Nucleus accumbens (tissue), 56 donors: ENCODE measurements around the gene CEP170B.

Source experiments
- DNase-seq, 56 donors: peaks; one replicate each; lab custom pipeline; 2025; lab: John Stamatoyannopoulos, UW

Gene CEP170B

DNA sequence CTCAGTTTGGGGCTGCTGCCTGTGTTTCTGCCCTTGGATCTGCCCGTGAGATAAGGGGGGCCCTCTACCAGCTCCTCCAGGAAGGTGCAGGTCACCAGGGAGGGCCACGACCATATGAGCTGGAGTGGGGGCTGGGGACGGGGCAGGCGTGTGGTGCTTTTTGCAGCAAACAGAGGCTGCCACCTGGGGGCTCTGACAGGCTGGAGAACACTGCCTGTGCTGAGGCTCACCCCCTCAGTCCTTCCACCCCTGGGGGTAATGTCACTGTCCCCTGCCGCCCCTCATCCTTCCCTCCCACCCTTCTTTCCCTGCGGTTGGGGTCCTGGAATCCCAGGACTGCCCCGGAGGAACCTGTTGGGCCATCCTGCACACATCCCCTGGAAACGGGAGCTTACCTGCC, 62.8 kb downstream of the CEP170B start:
- DNase-seq, result no peak

DNA sequence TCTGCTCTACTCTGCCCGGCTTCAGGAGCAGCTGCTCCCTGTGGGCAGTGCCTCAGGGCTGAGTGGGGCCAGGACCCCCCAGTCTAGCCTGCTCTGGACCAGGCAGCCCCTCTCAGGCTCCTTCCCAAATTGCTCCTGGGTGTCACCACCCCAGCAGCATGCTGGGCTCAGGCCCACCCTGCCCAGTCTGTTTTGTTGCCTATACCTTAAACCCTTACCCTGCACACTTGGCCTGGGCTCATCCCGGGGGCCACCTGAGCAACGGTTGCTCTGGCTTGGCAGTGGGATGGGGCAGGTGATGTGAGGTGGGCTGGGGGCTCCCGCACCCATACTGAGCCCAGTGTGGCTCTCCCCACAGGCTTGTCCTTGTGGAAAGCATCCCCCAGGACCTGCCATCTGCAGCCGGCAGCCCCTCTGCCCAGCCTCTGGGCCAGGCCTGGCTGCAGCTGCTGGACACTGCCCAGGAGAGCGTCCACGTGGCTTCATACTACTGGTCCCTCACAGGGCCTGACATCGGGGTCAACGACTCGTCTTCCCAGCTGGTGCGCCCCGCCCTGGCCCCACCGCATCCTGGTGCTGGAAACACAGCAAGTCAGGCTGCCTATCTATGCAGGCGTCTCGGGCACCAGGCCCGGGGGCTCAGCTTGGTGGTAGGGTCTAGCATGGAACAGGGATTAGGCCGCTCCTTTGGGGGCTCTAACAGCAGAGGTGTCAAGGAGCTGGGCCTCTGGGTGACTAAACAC, 63.5 kb downstream of the CEP170B start:
- no peak for DNase-seq

- DNase-seq, result no peak
Measured at GRCh38 chr14:104929268-104930230, 64.5 kb downstream of the CEP170B start.

DNA sequence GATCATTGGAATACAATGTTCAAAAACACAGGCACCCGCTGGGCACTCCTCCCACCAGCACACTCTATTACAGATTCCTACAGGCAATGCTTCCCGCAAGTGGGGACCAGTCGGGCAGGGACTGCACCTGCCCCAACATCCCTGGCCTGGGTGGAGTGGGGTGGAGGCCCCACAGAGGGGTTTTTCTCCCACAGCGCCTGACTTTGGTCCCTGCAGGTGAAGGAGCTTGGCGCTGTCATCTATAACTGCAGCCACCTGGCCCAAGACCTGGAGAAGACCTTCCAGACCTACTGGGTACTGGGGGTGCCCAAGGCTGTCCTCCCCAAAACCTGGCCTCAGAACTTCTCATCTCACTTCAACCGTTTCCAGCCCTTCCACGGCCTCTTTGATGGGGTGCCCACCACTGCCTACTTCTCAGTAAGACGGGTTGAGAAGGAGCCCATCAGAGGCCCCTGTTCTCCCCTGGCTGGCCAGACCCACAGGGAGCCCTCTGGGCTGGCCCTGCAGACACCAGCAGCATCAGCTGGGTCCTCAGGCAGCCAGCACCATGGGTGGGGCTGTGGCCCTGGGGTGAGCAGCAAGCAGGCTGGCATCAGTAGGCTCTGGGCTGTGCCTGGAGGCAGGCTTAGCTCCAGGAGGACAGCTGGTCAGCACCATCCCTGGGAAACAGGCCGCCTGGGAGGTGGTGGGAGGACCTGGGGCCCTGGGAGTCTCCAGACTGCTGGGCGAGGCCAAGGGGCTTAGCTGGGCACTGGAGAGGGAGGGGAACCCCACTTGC, 65.6 kb downstream of the CEP170B start:
- no peak for DNase-seq

DNA sequence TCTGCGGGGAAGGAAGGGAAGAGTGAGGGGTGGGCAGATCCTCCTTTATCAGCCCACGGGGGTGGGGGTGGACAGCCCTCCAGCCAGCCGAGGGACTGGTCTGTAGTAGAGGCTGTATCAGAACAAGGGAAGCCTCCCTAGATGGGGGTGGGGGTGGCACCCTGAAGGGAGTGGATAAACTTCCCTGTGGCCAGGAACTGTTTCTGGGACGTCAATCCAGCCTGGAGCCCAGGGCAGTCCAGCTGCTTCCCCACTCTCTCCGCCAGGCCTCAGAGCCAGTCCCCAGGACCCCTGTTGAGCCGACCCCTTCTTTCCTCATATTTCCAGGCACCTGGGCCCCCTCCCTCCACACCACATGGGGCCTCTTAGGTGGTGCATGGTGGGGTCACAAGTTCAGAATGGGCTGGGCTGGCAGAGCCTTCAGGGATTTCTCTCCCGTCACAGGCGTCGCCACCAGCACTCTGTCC, 66.3 kb downstream of the CEP170B start:
- no peak for DNase-seq

- no peak for DNase-seq
Measured at GRCh38 chr14:104931771-104932675, 67.0 kb downstream of the CEP170B start.

DNA sequence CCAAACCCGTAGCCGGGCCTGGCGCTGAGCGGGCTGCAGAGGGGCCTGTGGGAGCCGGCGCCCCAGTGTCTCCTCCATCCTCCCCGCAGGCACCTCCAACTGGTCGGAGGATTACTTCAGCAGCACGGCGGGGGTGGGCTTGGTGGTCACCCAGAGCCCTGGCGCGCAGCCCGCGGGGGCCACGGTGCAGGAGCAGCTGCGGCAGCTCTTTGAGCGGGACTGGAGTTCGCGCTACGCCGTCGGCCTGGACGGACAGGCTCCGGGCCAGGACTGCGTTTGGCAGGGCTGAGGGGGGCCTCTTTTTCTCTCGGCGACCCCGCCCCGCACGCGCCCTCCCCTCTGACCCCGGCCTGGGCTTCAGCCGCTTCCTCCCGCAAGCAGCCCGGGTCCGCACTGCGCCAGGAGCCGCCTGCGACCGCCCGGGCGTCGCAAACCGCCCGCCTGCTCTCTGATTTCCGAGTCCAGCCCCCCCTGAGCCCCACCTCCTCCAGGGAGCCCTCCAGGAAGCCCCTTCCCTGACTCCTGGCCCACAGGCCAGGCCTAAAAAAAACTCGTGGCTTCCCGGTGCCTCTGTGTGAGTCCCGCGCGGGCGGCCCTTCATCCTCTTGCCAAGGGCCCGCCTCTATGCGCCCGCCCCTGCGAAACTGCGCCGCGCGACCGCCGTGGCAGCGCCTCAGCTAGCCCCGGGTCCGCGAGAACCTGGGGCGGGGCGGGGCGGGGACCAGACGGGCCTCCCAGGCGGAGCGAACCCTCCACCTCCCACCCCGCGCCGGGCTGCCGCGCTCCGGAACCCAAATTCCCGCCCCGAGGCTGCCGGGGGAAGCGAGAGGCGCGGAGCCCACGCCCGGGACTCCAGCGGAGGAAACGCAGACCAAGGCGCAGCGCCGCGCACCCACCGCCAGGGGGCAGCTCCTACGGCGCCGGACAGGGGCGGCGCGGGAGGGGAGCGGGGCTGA, 67.9 kb downstream of the CEP170B start:
- DNase-seq, result peak in 47 of 56 donors; percentile 21 to 86 (median 55)

DNA sequence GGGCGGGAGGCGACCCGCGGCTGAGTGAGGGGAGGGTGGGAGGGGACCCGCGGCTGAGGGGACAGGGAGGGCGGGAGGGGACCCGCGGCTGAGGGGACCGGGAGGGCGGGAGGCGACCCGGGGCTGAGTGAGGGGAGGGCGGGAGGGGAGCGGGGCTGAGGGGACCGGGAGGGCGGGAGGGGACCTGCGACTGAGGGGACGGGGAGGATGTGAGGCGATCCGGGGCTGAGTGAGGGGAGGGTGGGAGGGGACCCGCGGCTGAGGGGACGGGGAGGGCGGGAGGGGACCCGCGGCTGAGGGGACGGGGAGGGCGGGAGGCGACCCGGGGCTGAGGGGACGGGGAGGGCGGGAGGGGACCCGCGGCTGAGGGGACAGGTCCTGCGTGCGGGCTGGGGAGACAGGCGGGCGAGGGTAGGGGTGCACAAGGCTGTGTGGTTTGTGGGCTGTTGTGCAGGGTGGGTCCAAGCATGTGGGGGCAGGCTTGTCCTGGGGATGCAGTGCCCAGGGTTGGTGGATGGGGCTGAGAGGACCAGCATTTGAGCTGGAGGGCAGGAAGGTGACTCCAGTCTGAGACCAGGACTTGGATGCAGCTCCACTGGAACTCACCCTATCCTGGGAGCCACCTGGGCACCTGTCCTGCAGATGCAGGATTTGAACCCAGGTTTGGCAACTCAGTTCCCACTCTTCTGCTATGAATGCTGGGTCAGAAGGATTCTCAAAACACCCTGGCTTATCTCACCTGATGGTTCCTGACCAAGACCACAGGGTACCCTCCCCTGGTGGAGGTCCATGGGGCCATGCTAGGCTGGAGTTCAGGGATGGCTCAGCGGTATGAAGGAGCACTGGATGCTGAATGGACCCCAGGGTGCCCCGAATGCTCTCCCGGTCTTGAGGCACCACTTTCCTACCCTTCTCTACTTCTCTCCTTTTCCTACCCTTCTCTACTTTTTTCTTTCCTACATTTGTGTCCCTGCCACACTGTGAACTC, 69.0 kb downstream of the CEP170B start:
- DNase-seq, result peak in 1 of 56 donors; percentile 18

- no peak for DNase-seq
Measured at GRCh38 chr14:104935026-104935650, 70.1 kb downstream of the CEP170B start.

DNA sequence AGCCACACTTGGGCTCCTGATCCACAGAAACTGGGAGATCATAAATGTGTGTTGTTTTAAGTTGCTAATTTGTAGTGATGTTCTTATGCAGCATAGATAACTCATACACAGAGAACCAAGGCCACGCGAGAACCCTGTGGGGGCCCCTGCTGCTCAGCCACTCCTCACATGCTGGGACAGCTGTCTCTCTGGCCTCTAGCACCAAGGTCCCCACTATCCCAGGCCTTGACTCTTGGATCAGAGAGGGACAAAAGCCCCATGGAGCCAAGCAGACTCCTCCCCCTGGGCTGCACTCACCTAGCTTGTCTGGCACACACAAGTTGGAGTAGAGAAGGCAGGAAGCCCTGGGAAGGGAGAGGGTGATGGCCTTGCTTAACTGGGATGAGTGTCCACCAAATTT, 70.9 kb downstream of the CEP170B start:
- DNase-seq, result no peak

- DNase-seq, result no peak
Measured at GRCh38 chr14:104936361-104937155, 71.5 kb downstream of the CEP170B start.

GRCh38 chr14:104937161-104937560, 72.1 kb downstream of the CEP170B start:
- no peak for DNase-seq

DNA sequence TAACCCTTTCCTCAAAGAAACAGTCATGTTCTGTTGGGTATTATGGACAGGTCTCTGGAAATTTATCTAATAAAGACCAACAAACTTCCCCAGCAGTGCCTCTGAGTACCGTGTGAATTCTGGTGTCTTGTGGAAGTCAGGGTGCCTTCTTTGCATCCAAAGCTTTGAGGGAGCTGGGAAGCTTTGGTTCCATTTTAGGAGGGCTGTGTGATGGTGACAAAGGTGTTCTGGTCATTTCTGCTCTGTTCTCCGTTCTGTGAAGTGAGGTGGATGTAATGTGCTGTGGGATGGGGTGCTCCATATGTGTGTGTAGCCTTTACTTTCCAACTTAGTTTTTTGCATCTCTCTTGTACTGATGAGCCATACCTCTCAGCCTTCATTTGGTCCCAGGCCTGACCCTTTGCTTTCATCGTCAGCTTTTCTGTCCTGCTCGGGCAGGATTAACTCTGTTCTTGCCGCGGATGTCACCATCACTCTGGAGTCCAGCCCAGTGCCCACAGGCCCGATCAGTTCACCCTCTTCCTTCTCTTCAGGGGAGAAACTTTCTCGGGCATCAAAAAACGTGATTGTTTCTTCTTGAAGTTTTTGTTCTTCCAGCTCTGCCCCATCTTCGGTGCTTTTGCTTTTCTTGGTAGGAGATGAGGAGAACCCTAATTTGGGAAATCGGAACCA, 72.8 kb downstream of the CEP170B start:
- no peak for DNase-seq

DNA sequence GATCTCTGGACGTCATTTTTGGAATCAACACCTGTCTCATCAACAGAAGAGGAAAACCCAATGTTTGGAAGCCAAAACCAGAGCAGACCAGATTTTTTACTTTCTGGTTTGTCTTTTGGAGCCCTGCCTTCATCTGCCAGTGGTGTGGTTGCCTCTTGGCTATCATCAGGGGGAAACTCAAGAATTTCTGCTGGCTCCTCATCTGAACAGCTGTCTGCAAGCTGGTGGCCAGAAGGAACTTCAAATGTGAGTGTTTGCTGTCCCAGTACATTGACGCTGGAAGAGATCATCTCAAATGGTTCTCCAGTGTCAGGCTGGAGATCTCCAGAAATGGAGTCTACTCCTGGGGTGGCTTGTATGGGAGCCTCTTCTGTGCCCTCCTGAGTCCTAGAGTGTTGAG, 73.4 kb downstream of the CEP170B start:
- no peak for DNase-seq

GRCh38 chr14:104938960-104939359, 73.9 kb downstream of the CEP170B start:
- DNase-seq, result no peak
